Measurements from ENCODE around the gene HSPA12A.

DNA sequence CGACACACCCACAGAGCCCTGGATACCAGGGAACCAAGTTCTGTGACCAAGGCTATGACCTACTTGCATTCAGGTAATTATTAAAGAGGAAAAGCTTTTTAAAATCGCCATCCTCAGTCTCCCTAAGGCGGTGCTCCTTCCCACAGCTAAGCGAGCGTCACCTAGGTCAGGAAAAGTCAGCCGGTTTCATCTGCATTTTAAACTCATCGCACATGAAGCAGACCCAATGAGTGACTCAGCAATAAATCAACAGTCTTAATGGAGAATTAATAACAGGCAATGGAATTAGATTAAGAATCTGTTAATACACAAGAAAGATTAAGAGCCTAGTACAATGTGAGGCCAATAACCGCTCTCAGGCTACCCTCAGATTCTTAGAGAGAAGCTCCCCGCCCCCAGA is 59.2 kb downstream of the HSPA12A start:
- no peak for TF ChIP-seq CTCF (IDR thresholded peaks at IDR 0.05)
- no peak for TF ChIP-seq POLR2AphosphoS5 (IDR thresholded peaks at IDR 0.05)
